Measurements from ENCODE around the gene LAIR2. TPM values are rescaled to one million over a fixed set of nuclear protein-coding genes. Genes with fewer than 3 reads are reported as not detected.

The LAIR2 gene
- total RNA-seq, 2 donors from 2014 or later = not detected

DNA sequence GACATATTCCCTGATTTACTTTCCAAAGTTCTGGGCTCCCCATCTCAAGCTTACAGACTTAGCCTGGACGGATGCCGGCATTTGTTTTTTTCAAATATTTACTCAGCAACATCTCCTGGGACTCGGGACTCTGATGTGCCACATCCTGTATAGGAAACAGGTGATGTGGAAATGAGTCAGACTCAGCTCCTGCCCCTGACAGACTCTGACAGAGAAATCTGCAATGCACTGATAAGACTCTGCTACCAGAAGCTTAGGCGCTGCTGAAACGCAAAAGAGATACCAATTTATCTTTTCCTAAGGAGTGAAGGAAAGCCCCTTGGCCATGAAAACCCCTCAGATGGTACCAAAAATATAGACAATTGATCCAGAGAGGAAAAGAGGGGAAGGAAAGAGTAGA lies 16.2 kb downstream of the LAIR2 start:
- Histone ChIP-seq H3K4me3 (no peak overlapping the region), H3K27ac (no peak overlapping the region), H3K9me3 (no peaks in the 10 kb centered on the region), H3K36me3 (no peaks in the 10 kb centered on the region), H3K4me1 (replicated peaks) (no peaks in the 10 kb centered on the region), H3K27me3 (replicated peaks; ENCODE audit: insufficient read depth) (no peaks in the 10 kb centered on the region)
- TF ChIP-seq POLR2AphosphoS5 (IDR thresholded peaks at IDR 0.05) (no peak), POLR2A (IDR thresholded peaks at IDR 0.05) (no peak)
- 75% methylated on average over 5 of the region's 5 CpGs for WGBS
- intact Hi-C loops (cut with DNase I) = no loop called here
- no peak for DNase-seq (ENCODE audit: low spot score)

DNA sequence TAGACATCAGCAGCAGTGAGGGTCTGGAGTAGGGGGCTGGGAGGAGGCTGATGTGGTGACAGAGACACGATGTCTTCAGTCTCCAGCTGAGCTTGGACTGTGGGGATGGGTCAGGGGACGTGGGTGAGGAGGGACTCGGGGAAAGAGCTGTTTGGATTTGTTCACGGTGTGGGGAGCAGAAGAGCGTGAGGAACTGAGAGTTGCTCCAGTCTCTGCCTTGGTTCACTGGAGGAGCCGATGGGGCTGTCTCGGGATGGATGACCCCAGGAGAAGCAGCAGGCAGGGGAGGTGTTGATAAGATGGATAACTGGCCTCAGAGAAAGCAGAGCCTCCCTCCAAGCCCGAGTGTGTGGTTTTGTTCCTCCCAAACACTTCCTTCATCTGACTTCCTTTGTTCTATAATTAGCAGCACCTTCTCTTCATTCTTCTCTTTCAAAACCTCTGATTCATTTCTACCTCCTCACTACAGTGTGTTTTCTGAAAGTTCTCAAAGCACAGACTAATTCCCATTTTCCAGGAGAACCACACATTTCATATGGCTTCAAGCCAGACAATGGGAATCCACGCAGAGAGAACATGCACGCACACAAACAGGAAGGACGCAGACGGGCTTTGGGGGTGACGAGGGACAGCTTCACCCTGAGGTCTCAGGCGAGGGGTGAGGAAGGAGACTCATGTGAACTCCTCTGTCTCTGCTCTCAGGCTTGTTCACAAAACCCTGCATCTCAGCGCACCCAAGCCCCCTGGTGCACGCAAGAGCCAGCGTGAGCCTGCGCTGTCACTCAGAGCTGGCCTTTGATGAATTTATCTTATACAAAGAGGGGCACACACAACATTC lies 18.6 kb downstream of the LAIR2 start:
- Histone ChIP-seq H3K27ac (no peak overlapping the region), H3K4me1 (replicated peaks) (no peaks in the 10 kb centered on the region), H3K9me3 (no peaks in the 10 kb centered on the region), H3K4me3 (no peak overlapping the region), H3K27me3 (replicated peaks; ENCODE audit: insufficient read depth) (no peaks in the 10 kb centered on the region), H3K36me3 (no peaks in the 10 kb centered on the region)
- DNase-seq (ENCODE audit: low spot score) = no peak
- TF ChIP-seq POLR2AphosphoS5 (IDR thresholded peaks at IDR 0.05) = no peak
- TF ChIP-seq POLR2A (IDR thresholded peaks at IDR 0.05) = no peak
- TF ChIP-seq, protein P1, sequence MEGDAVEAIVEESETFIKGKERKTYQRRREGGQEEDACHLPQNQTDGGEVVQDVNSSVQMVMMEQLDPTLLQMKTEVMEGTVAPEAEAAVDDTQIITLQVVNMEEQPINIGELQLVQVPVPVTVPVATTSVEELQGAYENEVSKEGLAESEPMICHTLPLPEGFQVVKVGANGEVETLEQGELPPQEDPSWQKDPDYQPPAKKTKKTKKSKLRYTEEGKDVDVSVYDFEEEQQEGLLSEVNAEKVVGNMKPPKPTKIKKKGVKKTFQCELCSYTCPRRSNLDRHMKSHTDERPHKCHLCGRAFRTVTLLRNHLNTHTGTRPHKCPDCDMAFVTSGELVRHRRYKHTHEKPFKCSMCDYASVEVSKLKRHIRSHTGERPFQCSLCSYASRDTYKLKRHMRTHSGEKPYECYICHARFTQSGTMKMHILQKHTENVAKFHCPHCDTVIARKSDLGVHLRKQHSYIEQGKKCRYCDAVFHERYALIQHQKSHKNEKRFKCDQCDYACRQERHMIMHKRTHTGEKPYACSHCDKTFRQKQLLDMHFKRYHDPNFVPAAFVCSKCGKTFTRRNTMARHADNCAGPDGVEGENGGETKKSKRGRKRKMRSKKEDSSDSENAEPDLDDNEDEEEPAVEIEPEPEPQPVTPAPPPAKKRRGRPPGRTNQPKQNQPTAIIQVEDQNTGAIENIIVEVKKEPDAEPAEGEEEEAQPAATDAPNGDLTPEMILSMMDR (IDR thresholded peaks at IDR 0.05) = no peak
- 67% methylated on average over 17 of the region's 18 CpGs for WGBS
- intact Hi-C loops (cut with DNase I) = no loop called here

DNA sequence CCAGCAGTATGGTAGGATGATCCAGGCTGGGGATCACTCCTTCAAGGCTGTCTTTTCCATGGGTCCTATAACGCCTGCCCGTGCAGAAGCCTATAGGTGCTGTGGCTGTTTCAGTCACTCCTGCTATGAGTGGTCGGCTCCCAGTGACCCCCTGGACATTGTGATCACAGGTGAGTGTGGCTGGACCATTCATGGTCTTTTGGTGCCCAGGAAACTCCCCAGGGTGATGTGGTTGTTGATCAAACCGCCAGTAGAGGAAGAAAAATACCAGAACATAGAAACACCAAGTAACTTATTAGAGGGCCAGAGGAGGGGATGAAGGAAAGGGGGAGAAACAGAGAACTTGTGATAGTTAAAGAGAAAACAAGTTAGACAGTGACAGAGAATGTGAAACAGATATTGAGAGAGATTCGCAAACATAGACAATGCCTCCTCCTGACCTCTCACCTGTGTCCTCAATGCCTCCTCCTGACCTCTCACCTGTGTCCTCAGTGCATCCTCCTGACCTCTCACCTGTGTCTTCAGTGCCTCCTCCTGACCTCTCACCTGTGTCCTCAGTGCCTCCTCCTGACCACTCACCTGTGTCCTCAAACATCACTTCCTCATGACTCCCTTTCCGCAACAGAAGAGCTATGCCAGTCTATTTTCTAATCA lies 19.4 kb downstream of the LAIR2 start:
- 85% methylated on average over 6 of the region's 6 CpGs for WGBS
- Histone ChIP-seq H3K36me3 (no peaks in the 10 kb centered on the region), H3K27me3 (replicated peaks; ENCODE audit: insufficient read depth) (no peaks in the 10 kb centered on the region), H3K27ac (no peak overlapping the region), H3K4me3 (no peak overlapping the region), H3K9me3 (no peaks in the 10 kb centered on the region), H3K4me1 (replicated peaks) (no peaks in the 10 kb centered on the region)
- no peak for DNase-seq (ENCODE audit: low spot score)
- intact Hi-C loops (cut with DNase I) = no loop called here
- TF ChIP-seq POLR2A (IDR thresholded peaks at IDR 0.05) = no peak
- TF ChIP-seq, protein P1 (IDR thresholded peaks at IDR 0.05) = no peak
- no peak for TF ChIP-seq POLR2AphosphoS5 (IDR thresholded peaks at IDR 0.05)

DNA sequence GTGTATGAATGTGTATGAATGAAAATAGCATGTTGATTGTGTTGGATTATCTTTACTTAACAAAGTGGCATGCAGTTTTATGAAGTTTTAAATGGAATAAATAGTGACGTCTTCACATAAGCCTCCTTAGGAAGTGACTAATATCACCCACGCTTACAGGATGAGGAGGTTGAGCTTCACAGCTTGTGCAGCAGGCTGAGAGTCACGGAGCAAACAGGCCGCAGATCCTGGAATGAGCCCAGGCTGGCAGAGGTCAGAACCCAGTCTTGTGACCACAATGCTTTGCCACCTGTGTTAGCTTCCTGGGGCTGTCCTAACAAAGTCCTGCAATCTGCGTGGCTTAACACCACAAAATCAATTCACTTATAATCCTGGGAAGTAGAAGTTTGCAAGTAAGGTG lies 20.8 kb downstream of the LAIR2 start:
- WGBS = 74% methylated on average over 5 of the region's 5 CpGs
- H3K27me3 ChIP-seq (replicated peaks; ENCODE audit: insufficient read depth) = no peaks in the 10 kb centered on the region
- intact Hi-C loops (cut with DNase I) = no loop called here
- H3K9me3 ChIP-seq = no peaks in the 10 kb centered on the region
- H3K36me3 ChIP-seq = no peaks in the 10 kb centered on the region
- H3K4me1 ChIP-seq (replicated peaks) = no peaks in the 10 kb centered on the region
- TF ChIP-seq POLR2AphosphoS5 (IDR thresholded peaks at IDR 0.05) (no peak), POLR2A (IDR thresholded peaks at IDR 0.05) (no peak)
- TF ChIP-seq, protein P1 (IDR thresholded peaks at IDR 0.05) = no peak
- DNase-seq (ENCODE audit: low spot score) = no peak
- H3K4me3 ChIP-seq = no peak overlapping the region
- H3K27ac ChIP-seq = no peak overlapping the region

DNA sequence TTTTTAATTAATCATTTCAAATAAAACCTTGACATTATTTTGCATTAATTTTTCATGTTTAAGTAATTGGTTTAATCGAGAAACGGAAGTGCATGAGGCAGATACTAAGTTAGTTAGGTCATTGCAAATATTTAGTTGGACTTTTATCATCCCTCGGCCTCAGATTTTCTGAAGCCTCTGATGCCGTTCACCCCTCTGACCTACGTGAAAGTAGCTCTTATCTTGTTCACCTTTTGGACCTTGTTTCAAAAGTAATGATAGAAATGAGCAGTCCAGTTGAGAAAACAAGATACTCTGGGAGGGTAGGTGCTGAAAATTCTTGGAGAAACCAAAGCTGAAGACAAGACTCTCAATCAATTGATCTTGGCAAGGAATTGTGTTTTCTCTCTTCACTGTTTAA lies 23.0 kb downstream of the LAIR2 start:
- WGBS = 87% methylated on average over 5 of the region's 5 CpGs
- TF ChIP-seq, protein P1 (IDR thresholded peaks at IDR 0.05) = no peak
- no peak for TF ChIP-seq POLR2AphosphoS5 (IDR thresholded peaks at IDR 0.05)
- TF ChIP-seq POLR2A (IDR thresholded peaks at IDR 0.05) = no peak
- intact Hi-C loops (cut with DNase I) = no loop called here
- Histone ChIP-seq H3K36me3 (no peaks in the 10 kb centered on the region), H3K27ac (no peak overlapping the region), H3K4me1 (replicated peaks) (no peaks in the 10 kb centered on the region), H3K27me3 (replicated peaks; ENCODE audit: insufficient read depth) (no peaks in the 10 kb centered on the region), H3K4me3 (no peak overlapping the region), H3K9me3 (no peaks in the 10 kb centered on the region)
- DNase-seq (ENCODE audit: low spot score) = no peak
